Dermis blood vessel endothelial cell (primary cell): ENCODE results near the gene FAM222B. TPM values are rescaled to one million over a fixed set of nuclear protein-coding genes. Genes with fewer than 3 reads are reported as not detected.
A peak's percentile ranks its signal among the peaks of the same experiment; 100 is the strongest.
"Not testable (repeated sequence)": the region's sequence is repeated elsewhere in the genome, so short reads cannot be mapped to it uniquely, and the experiment has no call there.

ENCODE experiments used
- DNase-seq: peaks from one replicate; pipeline ENCODE4 v3.0.0; 2010
- total RNA-seq: library from RNA; depleted of rRNA; stranded (reverse); fragments of >200 nt; gene quantifications from 2 replicates; pipeline ENCODE4 v1.2.3, GENCODE V29; 2014

Gene FAM222B, protein sequence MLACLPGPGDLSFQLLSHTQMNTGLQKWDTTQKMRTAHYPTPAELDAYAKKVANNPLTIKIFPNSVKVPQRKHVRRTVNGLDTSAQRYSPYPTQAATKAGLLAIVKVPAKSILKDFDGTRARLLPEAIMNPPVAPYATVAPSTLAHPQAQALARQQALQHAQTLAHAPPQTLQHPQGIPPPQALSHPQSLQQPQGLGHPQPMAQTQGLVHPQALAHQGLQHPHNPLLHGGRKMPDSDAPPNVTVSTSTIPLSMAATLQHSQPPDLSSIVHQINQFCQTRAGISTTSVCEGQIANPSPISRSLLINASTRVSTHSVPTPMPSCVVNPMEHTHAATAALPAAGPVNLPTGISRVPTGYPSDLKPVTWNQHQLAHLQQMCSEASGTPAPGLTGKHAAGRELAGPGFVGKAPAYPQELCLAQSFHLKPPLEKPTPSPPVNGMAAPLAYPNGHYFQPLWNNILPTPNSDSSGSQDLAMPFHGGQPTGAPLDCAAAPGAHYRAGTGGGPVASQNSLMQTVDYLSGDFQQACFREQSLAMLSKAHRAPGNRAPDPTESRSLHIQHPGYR
- total RNA-seq: 9.5 and 14.6 TPM in 2 replicates

DNA sequence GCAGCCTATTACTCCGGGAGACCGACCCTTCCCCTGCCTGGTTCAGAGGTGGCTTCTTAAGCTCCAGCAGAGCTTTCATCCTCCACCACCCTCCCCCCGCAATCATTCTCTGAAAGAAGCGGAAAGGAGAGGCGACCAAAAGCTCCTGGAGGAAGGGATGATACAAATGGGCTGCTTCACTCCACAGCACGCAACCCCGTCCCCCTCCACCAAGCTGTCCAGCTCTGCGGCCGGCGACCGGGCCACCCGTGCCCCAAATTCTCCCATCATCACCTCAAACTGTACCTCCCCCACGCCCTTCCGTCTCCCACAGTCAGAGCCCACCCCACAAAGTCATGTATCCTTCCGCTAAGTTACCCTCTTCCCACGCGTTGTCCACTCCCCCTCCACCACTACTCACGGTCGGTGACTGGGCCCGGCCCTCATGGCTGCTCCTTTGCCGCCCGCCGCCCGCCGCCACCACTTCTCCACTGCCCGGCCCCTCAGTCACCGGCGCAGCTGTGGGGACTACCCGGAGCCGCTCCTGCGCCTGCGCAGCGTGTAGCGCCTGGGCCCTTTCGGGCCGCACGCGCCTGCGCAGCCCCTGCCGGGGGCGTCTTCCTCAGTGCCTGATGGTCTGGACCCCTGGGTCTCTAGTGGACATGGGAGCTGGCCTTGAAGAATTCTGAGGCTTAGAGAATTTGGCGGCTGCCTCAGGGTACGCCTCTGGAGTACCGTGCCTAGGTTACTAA lies at the start of gene FAM222B:
Gene FAM222B, minus strand, starts transcription at position 509 of the 731 bp plus-strand sequence. CDS start 76,123 bp downstream, outside the sequence.
- DNase-seq: peak; percentile 90

DNA sequence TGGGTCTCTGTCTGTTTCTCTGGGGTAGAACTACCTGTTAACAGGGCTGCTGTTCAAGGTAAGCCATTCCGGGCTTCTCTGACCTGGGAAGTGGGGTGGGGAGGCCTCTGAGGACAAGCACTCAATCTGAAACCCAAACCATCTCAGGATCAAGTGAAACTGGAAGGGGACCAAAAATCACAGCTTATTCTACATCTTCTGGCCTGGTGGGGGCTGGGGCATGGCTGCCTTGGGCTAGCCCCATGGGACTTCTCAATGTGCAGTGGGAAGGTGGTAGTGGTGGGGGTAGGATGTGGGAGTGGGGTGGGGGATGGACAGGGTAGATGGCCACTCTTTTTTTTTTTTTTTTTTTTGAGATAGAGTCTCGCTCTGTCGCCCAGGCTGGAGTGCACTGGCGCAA lies 49.4 kb upstream of the FAM222B start:
- no peak for DNase-seq

DNA sequence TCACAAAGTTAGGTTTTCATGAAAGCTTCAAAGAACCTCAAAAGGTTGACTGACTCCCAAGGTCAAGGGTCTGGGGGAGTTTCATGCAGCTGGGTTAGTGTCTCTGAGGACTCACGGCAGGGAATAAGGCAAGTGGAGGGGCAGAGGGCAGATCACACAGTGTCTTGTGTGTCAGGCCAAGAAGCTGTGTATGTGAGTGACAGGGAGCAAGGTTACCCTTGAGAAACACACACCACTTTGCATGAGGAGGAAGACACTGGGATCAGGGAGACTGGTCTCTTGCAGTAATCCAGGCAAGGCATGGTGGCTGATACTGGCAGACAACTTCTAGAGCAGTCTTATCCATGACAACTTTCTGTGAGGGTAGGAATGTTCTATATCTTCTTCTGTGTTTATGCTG lies 48.6 kb upstream of the FAM222B start:
- peak; percentile 19 for DNase-seq

DNA sequence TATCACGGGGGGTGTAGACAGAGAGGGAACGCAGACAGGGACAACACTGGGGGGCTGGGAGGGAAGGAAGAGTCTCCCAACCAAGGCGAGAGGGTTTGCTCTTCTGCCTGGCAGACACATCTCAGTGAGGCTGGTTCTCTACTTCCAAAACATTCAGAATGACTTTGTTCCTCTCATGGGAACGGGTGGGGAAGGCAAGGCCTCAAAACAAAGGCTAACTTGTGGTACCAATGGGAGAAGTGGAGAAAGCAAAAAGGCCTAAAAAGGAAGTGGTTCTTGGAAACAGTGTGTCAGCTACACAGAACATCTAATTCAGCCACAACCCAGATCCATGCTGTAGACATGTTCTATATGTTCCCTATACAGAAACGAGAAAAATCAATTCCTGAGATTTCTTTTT lies 47.4 kb upstream of the FAM222B start:
- DNase-seq: peak; percentile 30

DNA sequence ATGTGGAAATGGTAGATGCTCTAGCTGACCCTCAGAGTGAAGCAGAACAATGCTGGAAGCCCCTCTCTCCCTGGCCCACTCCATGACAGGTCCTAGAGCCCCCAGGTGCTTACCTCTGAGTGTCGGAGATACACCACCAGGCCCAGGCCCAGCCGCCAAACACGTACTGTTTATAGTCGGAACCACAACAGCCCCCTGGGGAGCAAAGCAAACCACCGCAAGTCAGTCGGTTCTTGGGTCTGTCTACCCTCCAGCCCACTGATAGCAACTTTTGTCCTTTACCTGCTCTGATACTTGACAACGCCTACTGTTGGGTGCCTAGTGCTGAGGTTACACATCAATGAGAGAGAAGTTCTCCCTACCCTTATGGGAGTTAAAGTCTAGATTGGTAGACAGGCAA lies 46.2 kb upstream of the FAM222B start:
- DNase-seq: no peak

DNA sequence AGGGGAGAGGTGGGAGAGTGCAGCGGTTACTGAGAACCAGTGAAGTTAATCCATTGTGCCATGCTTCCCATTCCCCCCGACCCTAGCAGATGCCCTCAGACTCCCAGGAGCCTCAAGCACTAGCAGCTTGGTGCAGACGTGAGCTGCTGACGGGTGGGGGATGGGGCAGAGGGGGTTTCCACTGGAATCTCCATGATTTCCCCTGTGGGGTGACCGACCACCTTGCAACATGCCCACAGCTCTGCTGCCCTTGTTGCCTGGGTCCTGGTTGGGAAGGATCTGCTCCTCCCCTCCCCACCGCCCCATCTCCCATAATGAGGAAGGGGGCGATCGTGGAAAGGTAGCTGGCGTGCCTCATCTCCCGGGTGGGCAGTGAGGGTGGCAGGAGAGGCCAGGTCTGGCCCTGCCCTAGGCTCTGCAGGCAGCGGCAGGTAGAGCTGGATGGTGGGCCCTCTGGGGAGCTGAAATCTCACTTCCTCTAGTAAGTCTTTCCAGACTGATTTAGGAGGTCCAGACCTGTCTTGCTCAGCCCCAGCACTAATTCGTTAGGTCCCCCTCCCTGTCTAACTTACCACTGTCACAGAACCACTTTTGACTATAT lies 45.4 kb upstream of the FAM222B start:
- no peak for DNase-seq

DNA sequence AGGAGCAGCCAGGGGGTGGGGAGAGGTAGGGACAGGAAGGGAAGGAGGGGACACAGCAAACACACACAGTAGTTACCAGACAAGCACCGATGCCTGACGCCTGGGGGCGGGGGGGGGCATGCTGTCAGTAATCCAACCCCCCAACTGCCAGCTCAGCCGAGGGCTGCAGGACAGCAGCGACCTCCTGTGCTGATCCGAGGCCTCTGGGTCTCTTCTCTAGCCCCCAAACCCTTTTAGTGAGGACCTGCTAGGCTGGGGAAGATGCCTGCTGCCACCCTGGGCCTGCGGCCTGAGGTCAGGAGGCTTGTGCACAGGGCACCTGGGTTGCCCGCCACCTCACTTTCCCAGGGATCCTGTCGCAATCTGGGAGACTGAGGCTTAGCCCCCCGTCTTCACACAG lies 43.4 kb upstream of the FAM222B start:
- no peak for DNase-seq

DNA sequence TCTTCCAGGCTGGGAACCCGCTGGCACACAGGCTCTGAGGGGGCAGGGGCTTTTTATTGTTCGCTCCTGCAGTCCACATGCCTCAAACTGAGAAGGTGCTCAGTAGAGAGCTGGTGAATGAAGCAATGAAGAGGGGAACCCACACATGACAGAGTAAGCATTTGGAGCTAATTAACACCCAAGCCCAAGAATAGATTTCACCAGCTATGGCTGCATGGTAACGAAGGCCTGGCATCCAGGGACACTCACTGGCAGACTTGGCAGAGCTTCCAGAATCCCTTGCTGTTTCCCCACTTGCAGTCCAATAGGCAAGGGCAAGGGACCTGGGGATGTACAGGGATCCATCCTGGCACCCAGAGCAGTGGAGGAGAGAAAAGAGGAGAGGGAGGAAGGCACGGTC lies 42.8 kb upstream of the FAM222B start:
- no peak for DNase-seq

DNA sequence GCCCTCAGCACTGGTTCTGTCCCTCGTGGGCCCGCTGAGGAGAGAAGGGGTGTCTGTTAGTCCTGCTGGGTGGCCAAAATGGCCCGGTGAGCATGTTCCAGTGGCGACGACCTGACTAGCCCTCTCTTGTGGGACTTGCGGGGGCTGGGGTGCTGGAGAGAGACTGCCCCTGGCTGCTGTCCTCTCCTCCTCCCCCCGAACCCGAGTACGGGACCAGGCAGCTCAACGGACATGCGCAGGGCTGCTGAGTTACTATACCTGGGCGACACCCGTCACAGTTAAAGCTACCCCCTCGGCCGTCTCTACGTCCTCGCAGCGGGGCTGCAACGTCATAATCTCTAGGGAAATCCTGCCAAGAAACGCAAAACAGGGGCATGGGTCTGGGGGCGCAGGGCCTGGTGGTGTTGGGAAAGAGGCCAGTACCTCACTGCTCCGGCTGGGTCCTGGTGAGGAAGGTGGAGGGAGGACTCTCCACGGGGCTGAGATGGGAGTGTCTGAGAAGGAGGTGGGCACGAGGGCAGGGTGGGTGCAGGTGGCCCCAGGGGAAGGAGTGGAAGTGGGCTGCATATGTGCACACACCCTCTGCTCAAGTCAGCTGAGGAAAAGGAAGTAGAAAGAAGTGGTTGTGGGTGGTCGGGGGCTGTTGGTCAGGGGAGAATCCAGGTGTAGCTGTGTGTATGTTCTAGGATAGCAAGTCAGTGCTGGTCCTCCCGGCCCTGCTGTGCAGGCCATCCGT lies 41.5 kb upstream of the FAM222B start:
- no peak for DNase-seq

DNA sequence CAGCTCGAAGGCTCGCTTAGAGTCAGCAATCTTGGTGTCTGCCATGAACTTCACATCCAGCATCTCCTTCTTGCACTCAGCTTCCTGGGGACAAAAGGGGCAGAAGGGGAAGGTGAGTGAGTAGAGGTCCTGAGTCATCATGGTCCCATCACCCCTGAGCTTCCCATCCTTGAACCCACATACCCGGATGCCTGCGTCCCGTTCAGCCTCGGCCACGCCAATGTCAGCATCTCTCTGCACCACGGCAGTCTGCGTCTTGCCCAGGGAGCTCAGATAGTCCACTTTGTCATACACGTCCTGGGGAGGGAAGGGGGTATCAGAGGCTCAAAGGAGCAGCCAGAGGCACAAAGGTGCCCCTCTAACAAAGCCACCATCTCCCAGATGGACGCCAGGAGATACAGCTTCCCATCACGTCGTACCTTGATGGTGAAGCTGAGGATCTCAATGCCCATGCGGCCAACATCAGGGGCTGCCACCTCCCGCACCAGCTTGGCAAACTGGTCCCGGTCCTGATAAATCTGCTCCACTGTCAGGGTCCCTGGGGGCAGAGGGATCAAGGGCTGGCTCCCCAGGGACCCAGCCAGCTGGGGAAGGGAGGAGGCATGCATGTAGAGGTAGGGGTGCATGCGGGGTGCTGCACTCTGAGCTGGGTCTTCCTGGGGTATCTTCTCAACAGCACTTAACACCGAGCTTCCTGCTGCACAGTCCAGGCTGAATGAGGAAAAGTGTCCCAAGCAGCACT lies 39.7 kb upstream of the FAM222B start:
- DNase-seq: no peak

DNA sequence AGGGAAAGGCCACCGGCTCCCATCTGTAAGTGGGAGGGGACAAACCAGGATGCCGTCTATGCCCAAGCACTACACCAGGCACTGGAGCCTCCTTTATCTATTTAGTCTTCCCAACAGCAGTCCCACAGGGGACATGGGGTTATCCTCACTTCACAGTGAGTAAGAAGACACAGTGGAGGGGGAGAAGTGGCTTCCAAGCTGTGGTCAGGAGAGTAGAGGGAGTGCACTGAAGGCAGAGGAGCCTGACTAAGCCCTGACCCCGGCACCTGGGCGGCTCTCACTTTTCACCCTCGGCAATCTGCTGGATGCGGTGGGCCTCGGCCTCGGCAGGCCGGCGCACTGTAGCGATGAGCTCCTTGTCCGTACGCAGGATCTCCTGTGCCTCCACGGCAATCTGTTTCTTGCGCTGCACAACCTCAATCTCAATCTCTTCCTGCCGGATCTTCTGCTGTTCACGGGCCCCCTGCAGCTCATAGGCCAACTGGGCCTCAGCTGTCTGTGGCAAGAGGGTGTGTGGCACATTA lies 39.0 kb upstream of the FAM222B start:
- no peak for DNase-seq

DNA sequence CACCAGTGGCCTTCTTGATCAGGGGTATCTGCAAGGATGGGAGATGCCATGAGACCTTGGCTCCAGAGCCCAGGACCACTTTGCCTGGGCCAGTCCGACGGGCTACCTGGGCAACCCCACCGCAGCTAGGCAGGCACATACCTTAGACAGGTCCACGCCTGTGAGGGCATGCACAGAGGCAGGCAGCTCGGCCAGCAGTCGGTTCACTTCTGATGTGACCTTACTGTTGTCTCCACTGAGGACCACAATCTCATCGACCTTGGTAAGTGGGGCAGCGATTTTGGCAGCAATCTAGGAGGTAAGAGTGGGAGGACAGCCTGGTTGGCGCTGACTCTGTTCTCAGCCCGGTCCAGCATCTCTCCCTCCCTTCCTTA lies 38.0 kb upstream of the FAM222B start:
- DNase-seq: no peak

DNA sequence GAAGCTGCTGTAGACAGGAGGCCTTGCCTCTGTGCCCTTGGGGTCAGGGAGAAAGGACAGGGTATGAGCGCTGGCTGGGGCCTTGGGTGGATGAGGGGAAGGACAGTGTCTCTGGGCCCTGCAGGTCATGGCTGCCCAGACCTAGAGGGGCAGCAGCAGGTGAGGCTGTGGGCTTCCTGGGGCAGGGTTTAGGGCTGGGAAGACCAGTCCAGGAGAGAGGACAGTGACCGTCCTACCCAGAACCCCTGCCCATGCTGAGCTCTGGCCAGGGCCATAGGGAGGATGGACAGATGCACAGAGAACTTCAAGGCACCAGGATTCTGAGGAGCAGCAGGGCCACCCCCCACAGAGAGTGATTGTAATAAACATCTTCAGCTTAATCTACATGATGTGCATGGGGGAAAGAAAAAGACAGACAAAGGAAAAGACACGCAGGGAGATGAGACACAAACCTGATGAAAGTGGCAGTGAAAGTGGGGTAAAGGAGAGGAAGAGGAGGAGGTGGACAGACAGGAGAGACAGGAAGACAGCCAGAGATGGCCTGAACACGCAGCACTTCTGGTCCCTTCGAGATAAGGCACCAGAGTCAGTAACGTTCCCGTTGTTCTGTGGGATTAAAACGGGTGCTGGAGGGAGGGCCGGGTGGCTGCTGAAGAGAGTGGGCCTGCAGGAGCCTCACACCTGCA lies 37.4 kb upstream of the FAM222B start:
- DNase-seq: no peak

DNA sequence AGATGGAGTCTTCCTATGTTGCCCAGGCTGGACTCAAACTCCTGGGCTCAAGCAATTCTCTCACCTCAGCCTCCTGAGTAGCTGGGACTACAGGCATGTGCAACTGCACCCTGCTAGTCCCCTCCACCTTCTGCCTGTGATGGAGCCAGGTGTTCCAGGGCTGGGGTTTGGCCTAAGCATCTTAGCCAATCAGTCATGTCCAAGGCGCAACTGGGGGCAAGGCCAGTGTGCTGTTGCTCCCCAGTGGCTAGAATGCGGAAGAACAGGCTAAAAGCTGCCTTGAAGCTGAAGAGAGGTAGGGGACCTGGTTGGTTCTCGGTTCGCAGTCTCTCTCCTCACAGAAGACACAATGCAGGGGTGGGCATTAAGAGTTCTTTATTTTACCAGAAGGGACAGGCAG lies 36.4 kb upstream of the FAM222B start:
- peak; percentile 59 for DNase-seq

DNA sequence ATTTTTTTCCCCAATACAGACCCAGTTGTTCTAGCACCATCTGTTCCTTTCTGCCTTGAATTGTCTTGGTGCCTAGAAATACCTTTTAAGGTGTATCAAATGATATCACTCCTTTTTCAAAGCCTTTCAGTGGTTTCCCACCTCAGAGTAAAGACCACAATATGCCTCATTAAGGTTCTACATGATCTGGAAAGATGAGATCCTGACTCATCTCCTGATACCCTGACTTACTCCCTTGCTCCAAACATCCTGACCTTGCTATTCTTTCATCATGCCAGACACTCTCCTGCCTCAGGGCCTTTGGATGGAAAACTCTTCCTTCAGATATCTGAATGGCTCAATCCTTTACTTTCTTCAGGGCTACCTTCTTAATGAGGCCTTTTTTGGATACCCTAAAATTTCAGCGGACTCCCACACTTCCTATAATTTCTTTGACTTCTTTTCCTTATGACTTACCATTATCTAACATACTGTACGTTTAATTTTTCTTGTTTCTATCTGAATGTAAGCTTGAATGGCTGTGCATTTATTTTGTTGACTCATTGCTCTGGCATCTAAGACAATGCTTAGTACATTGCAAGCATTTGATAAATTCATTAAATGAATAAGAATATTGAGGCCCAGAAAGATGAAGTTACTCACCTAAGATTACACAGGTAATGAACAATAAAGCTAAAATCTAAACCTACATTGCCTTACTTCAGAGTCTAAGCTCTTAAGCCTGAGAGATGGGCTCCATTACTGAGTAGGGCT lies 35.7 kb upstream of the FAM222B start:
- no peak for DNase-seq

DNA sequence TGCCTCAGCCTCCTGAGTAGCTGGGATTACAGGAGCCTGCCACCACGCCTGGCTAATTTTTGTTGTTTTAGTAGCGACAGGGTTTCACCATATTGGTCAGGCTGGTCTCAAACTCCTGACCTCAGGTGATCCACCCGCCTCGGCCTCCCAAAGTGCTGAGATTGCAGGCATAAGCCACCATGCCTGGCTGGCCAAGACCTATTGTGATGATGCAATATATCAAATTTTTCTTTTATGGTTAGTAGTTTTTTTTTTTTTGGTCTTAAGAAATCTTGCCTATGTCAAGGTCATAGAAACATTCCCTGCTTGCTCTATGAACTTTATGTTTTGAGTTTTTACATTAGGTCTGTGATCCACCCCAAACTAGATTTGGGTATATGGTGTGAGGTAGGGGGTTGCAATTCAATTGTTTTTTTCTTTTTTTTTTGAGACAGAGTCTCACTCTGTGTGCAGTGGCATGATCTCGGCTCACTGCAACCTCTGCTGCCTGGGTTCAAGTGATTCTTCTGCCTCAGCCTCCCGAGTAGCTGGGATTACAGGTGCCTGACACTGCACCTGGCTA lies 34.6 kb upstream of the FAM222B start:
- not testable (repeated sequence) for DNase-seq

DNA sequence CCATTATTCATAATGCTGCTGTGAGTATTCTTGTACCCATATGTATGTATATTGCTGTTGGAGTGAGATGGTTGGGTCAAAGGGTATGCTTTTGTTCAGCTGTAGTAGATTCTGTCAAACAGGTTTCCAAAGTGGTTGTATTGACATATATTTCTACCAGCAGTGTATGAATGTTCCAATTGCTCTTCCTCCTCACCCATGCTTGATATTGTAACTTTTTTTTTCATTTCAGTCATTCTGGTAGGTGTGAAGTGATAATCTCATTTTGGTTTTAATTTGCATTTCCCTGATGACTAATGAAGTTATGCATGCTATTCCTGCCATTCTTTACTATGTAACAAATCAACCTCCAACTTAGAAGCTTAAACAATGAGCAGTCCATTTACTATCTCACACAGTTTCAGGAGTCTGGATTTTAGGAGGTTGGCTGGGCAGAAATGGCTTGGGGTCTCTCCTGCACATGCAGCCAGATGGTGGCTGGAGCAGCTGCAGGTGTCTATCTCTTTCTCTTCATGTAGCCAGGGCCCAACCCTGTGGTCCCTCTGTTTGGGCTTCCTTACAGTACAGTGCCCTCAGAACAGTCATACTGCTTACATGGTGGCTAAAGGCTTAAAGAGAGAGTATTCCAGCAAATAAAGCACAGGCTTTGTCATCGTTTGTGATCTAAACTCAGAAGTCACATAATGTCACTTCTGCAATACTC lies 33.4 kb upstream of the FAM222B start:
- no peak for DNase-seq

DNA sequence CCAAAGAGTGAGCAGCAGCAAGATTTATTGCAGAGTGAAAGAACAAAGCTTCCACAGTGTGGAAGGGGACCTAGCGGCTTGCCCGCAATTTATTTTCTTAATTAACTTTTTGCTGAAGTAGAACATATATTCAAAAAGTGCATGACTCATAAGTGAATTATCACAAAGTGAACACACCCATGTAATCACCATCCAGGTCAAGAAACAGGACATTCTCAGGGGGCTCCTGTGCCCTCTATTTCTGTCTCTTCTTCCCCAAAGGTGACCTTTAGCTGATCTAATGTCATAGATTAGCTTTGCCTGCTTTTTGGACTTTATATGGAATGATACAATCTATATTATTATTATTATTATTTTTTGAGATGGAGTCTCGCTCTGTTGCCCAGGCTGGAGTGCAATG lies 32.2 kb upstream of the FAM222B start:
- no peak for DNase-seq

DNA sequence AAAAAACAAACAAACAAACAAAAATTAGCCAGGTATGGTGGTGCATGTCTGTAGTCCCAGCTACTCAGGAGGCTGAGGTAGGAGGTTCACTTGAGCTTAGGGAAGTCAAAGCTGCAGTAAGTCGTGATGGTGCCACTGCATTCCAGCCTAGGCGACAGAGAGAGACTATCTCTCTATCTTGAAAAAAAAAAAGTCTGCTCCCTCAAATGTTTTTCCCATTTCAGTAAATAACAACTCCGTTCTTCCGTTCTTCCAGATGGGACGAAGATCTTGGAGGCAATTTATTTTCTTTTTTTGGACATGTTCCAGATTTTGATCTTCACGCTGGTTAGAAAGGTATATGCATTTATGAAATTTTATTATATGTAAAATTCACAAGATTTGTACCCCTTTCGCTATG lies 31.2 kb upstream of the FAM222B start:
- DNase-seq: no peak
